Sigmoid colon (tissue), 7 donors: ENCODE results near the gene SLC13A1. TPM values are rescaled to one million over a fixed set of nuclear protein-coding genes. Genes with fewer than 3 reads are reported as not detected.

Source experiments
- DNase-seq: peaks from one replicate; pipeline ENCODE4 v3.0.0-alpha.2; 2019
- H3K27ac ChIP-seq, 4 donors: fragments of 200-600 bp; sonication (generic); one replicate each; pipeline ENCODE4 v1.5.1; 2016 to 2019; ENCODE audit warnings: mild to moderate bottlenecking in 1 of 4
- H3K27me3 ChIP-seq, 3 donors: fragments of 200-600 bp; sonication (generic); one replicate each; pipeline ENCODE4 v1.5.1; 2019; ENCODE audit warnings: mild to moderate bottlenecking in 1 of 3
- H3K36me3 ChIP-seq, 4 donors: fragments of 200-600 bp; sonication (generic); one replicate each; pipeline ENCODE4 v1.5.1; 2016 to 2019
- H3K4me1 ChIP-seq, 4 donors: fragments of 200-600 bp; sonication (generic); one replicate each; pipeline ENCODE4 v1.5.1; 2017 to 2019
- H3K4me3 ChIP-seq, 4 donors: fragments of 200-600 bp; sonication (generic); one replicate each; pipeline ENCODE4 v1.5.1; 2017 to 2019; ENCODE audit warnings: mild to moderate bottlenecking in 2 of 4, moderate library complexity in 1 of 4
- H3K9me3 ChIP-seq, 4 donors: fragments of 200-600 bp in 3 of 4; sonication (generic) in 3 of 4; one replicate each; pipeline versions ENCODE4 v1.5.1 to v1.6.1; 2013 to 2019
- CTCF ChIP-seq, 4 experiments: fragments of 450-650 bp in 3 of 4; fragments of 200-600 bp in 1 of 4; IDR thresholded peaks; one replicate each; pipeline ENCODE4 v1.5.1; 2016 to 2019; ENCODE audit warnings: antibody characterized with exemption in 4 of 4, mild to moderate bottlenecking in 3 of 4, moderate library complexity in 2 of 4
- EP300 ChIP-seq, 4 donors: sonication (generic); formaldehyde crosslinking; IDR thresholded peaks; one replicate each; pipeline ENCODE4 v1.6.1; 2017; ENCODE audit warnings: antibody characterized with exemption in 4 of 4
- POLR2A ChIP-seq, 2 donors: fragments of 450-650 bp; IDR thresholded peaks; one replicate each; pipeline ENCODE4 v1.6.1; 2016; ENCODE audit warnings: antibody characterized with exemption in 2 of 2, mild to moderate bottlenecking in 2 of 2, moderate library complexity in 2 of 2
- POLR2AphosphoS5 ChIP-seq, 4 donors: sonication (generic); formaldehyde crosslinking; IDR thresholded peaks; one replicate each; pipeline ENCODE4 v1.6.1; 2017; ENCODE audit warnings: antibody characterized with exemption in 4 of 4
- WGBS, 2 donors: extraction: QIAGEN DNeasy Blood & Tissue Kit; methylation state at CpG; one replicate each; pipeline ENCODE4 v1.1.7; 2013; 5-methylcytosine and 5-hydroxymethylcytosine counted together
- intact Hi-C: fragments of 100-400 bp; cut with DNase I; formaldehyde crosslinking; loops from one replicate; pipeline ENCODE4 v1.15.1; 2023
- polyA plus RNA-seq, 3 donors: library from polyadenylated mRNA; stranded (reverse); fragments of 200-250 nt; gene quantifications; one replicate each; pipeline ENCODE4 v1.2.3, GENCODE V29; 2013
- total RNA-seq, 4 donors: library from RNA; depleted of rRNA; stranded (reverse); fragments of >200 nt; gene quantifications; one replicate each; pipeline ENCODE4 v1.1.0, GENCODE V29; 2016
- donor health status: healthy with polysubstance abuse.
- donor health status: Bipolar disorder and iron deficiency.
- donor health status: healthy.

The SLC13A1 gene
- total and polyA plus RNA-seq, 7 donors = 0.06 to 0.23 TPM; not detected in 5

- intact Hi-C loops = no loop called here
- H3K4me3 ChIP-seq = no peak overlapping the region
- H3K27me3 ChIP-seq = no peaks in the 10 kb centered on the region
- 68 to 69% methylated on average over 5 of the region's 5 CpGs for WGBS, 2 donors
- no peak for TF ChIP-seq POLR2AphosphoS5 (IDR thresholded peaks at IDR 0.05)
- TF ChIP-seq POLR2A (IDR thresholded peaks at IDR 0.05) = no peak
- no peak for TF ChIP-seq EP300 (IDR thresholded peaks at IDR 0.05)
- no peak for TF ChIP-seq CTCF (IDR thresholded peaks at IDR 0.05)
- peaks cover 0 to 6% (median 1%) of the 10 kb centered on the region in 4 donors for H3K9me3 ChIP-seq
- DNase-seq = no peak
- no peak overlapping the region for H3K27ac ChIP-seq
- H3K4me1 ChIP-seq = no peaks in the 10 kb centered on the region
- H3K36me3 ChIP-seq = no peaks in the 10 kb centered on the region
These were observed 11.2 kb upstream of the SLC13A1 start for GRCh38 chr7:123210986-123211385.

GRCh38 chr7:123209786-123210185 is 10.0 kb upstream of the SLC13A1 start:
- intact Hi-C loops = no loop called here
- no peak overlapping the region for H3K27ac ChIP-seq
- 21 to 55% methylated on average over 3 of the region's 3 CpGs for WGBS, 2 donors

GRCh38 chr7:123208793-123209192 is 9.0 kb upstream of the SLC13A1 start:
- intact Hi-C loops = no loop called here
- H3K4me1 ChIP-seq = no peaks in the 10 kb centered on the region
- H3K27me3 ChIP-seq = no peaks in the 10 kb centered on the region
- no peaks in the 10 kb centered on the region for H3K36me3 ChIP-seq
- H3K9me3 ChIP-seq = no peaks in the 10 kb centered on the region
- no peak for DNase-seq
- 37 to 45% methylated on average over 3 of the region's 3 CpGs for WGBS, 2 donors
- no peak overlapping the region for H3K4me3 ChIP-seq
- no peak for TF ChIP-seq EP300 (IDR thresholded peaks at IDR 0.05)
- no peak for TF ChIP-seq POLR2AphosphoS5 (IDR thresholded peaks at IDR 0.05)
- peak in 1 of 4 experiments; percentile 12 for TF ChIP-seq CTCF (IDR thresholded peaks at IDR 0.05)
- TF ChIP-seq POLR2A (IDR thresholded peaks at IDR 0.05) = no peak
- no peak overlapping the region for H3K27ac ChIP-seq

More at GRCh38 chr7:123209786-123210185, 10.0 kb upstream of the SLC13A1 start:
- TF ChIP-seq POLR2A (IDR thresholded peaks at IDR 0.05) (no peak), EP300 (IDR thresholded peaks at IDR 0.05) (no peak), POLR2AphosphoS5 (IDR thresholded peaks at IDR 0.05) (no peak), CTCF (IDR thresholded peaks at IDR 0.05) (no peak)
- Histone ChIP-seq H3K9me3 (peaks cover 0 to 1% (median 0%) of the 10 kb centered on the region in 4 donors), H3K4me1 (no peaks in the 10 kb centered on the region), H3K27me3 (no peaks in the 10 kb centered on the region), H3K36me3 (no peaks in the 10 kb centered on the region), H3K4me3 (no peak overlapping the region)
- DNase-seq = no peak

- Histone ChIP-seq H3K27ac (no peak overlapping the region), H3K4me3 (no peak overlapping the region), H3K9me3 (no peaks in the 10 kb centered on the region), H3K36me3 (no peaks in the 10 kb centered on the region), H3K4me1 (no peaks in the 10 kb centered on the region), H3K27me3 (no peaks in the 10 kb centered on the region)
- intact Hi-C loops = no loop called here
- TF ChIP-seq EP300 (IDR thresholded peaks at IDR 0.05) = no peak
- 66 to 75% methylated on average over 3 of the region's 3 CpGs for WGBS, 2 donors
- DNase-seq = no peak
These were observed 4.6 kb upstream of the SLC13A1 start for GRCh38 chr7:123204206-123204835.

GRCh38 chr7:123201901-123202300 is 2.1 kb upstream of the SLC13A1 start:
- intact Hi-C loops = no loop called here
- H3K4me3 ChIP-seq = no peak overlapping the region
- TF ChIP-seq POLR2AphosphoS5 (IDR thresholded peaks at IDR 0.05) = no peak
- no peak for TF ChIP-seq POLR2A (IDR thresholded peaks at IDR 0.05)
- TF ChIP-seq CTCF (IDR thresholded peaks at IDR 0.05) = no peak
- TF ChIP-seq EP300 (IDR thresholded peaks at IDR 0.05) = no peak
- no peaks in the 10 kb centered on the region for H3K9me3 ChIP-seq
- no peak overlapping the region for H3K27ac ChIP-seq
- WGBS, 2 donors = 62 to 75% methylated on average over 3 of the region's 3 CpGs
- H3K4me1 ChIP-seq = no peaks in the 10 kb centered on the region
- no peaks in the 10 kb centered on the region for H3K27me3 ChIP-seq
- no peaks in the 10 kb centered on the region for H3K36me3 ChIP-seq
- DNase-seq = no peak
